Liver (tissue), 9 donors: Measurements from ENCODE around the gene LPAR4. TPM values are rescaled to one million over a fixed set of nuclear protein-coding genes. Genes with fewer than 3 reads are reported as not detected.

ENCODE experiments used
- DNase-seq: peaks from one replicate; pipeline ENCODE4 v3.0.0-alpha.2; 2017; ENCODE audit warnings: low spot score
- H3K27ac ChIP-seq, 2 donors: one replicate each; pipeline ENCODE4 v1.7.0; 2013; ENCODE audit warnings: inconsistent platforms in 2 of 2, low read length in 2 of 2, control low read depth in 1 of 2, low read depth in 1 of 2, mild to moderate bottlenecking in 1 of 2
- H3K27me3 ChIP-seq, 4 donors: one replicate each; pipeline versions ENCODE4 v1.6.1 to v1.7.0; 2013; ENCODE audit warnings: low read length in 3 of 4, inconsistent platforms in 1 of 4, mild to moderate bottlenecking in 1 of 4, moderate library complexity in 1 of 4; ENCODE audit not compliant: control insufficient read depth in 4 of 4, insufficient read depth in 4 of 4
- H3K36me3 ChIP-seq, 4 donors: one replicate each; pipeline versions ENCODE4 v1.6.1 to v1.7.0; 2013; ENCODE audit warnings: low read length in 3 of 4, mild to moderate bottlenecking in 3 of 4, low read depth in 1 of 4, moderate library complexity in 1 of 4; ENCODE audit not compliant: control insufficient read depth in 4 of 4, insufficient read depth in 3 of 4
- H3K4me1 ChIP-seq, 4 donors: one replicate each; pipeline versions ENCODE4 v1.6.1 to v1.7.0; 2013; ENCODE audit warnings: low read length in 3 of 4, mild to moderate bottlenecking in 3 of 4, moderate library complexity in 1 of 4; ENCODE audit not compliant: control insufficient read depth in 4 of 4, insufficient read depth in 4 of 4
- H3K4me3 ChIP-seq, 3 donors: one replicate each; pipeline versions ENCODE4 v1.6.1 to v1.7.0; 2013; ENCODE audit warnings: low read length in 3 of 3, control low read depth in 1 of 3, low read depth in 1 of 3, mild to moderate bottlenecking in 1 of 3
- H3K9ac ChIP-seq, 2 donors: one replicate each; pipeline ENCODE4 v1.7.0; 2013; ENCODE audit warnings: low read length in 2 of 2, mild to moderate bottlenecking in 2 of 2, moderate library complexity in 2 of 2, control low read depth in 1 of 2, low read depth in 1 of 2
- H3K9me3 ChIP-seq, 4 donors: one replicate each; pipeline versions ENCODE4 v1.6.1 to v1.7.0; 2013; ENCODE audit warnings: low read length in 3 of 4; ENCODE audit not compliant: control insufficient read depth in 4 of 4
- FOXA1 ChIP-seq: IDR thresholded peaks from 2 replicates; pipeline ENCODE4 v1.6.1; 2016; ENCODE audit warnings: antibody characterized with exemption
- GABPA ChIP-seq, 2 donors: IDR thresholded peaks in 1 of 2; conservative IDR thresholded peaks in 1 of 2; 2 replicates each; pipeline ENCODE4 v1.6.1; 2016; ENCODE audit warnings: antibody characterized with exemption in 2 of 2, mild to moderate bottlenecking in 1 of 2, moderate library complexity in 1 of 2
- HNF4A ChIP-seq, 2 donors: conservative IDR thresholded peaks; 2 replicates each; pipeline ENCODE4 v1.6.1; 2016; ENCODE audit warnings: antibody characterized with exemption in 2 of 2, mild to moderate bottlenecking in 2 of 2
- JUND ChIP-seq, 2 donors: IDR thresholded peaks; 2 replicates each; pipeline ENCODE4 v1.6.1; 2016; ENCODE audit warnings: antibody characterized with exemption in 2 of 2
- MAX ChIP-seq: IDR thresholded peaks from 2 replicates; pipeline ENCODE4 v1.6.1; 2016; ENCODE audit warnings: antibody characterized with exemption
- NR2F2 ChIP-seq: IDR thresholded peaks from 2 replicates; pipeline ENCODE4 v1.6.1; 2016; ENCODE audit warnings: antibody characterized with exemption
- RXRA ChIP-seq, 2 donors: IDR thresholded peaks; 2 replicates each; pipeline ENCODE4 v1.6.1; 2017 to 2018; ENCODE audit warnings: antibody characterized with exemption in 2 of 2, mild to moderate bottlenecking in 1 of 2
- SP1 ChIP-seq: IDR thresholded peaks from 2 replicates; pipeline ENCODE4 v1.6.1; 2018; ENCODE audit warnings: antibody characterized with exemption, mild to moderate bottlenecking
- TAF1 ChIP-seq: conservative IDR thresholded peaks from 2 replicates; pipeline ENCODE4 v1.6.1; 2016; ENCODE audit warnings: antibody characterized with exemption, mild to moderate bottlenecking
- YY1 ChIP-seq: IDR thresholded peaks from 2 replicates; pipeline ENCODE4 v1.6.1; 2016; ENCODE audit warnings: antibody characterized with exemption, mild to moderate bottlenecking
- WGBS: extraction: QIAGEN DNeasy Blood & Tissue Kit; methylation state at CpG from one replicate; pipeline ENCODE4 v1.1.7; 2013; 5-methylcytosine and 5-hydroxymethylcytosine counted together
- polyA plus RNA-seq, 2 donors: library from polyadenylated mRNA; stranded (reverse) in 1 of 2; unstranded in 1 of 2; fragments of 200-250 nt in 1 of 2; fragments of >200 nt in 1 of 2; fragmentation: Nextera tagmentation in 1 of 2; extraction: Ambion mirVana in 1 of 2; gene quantifications; one replicate each; pipeline versions ENCODE4 v1.2.1 to v1.2.3, GENCODE V29; 2013 to 2015
- total RNA-seq, 2 donors: library from RNA; depleted of rRNA; stranded (reverse); fragments of >200 nt; gene quantifications; one replicate each; pipeline ENCODE4 v1.2.3, GENCODE V29; 2014
- TF ChIP-seq, protein P1 (sequence below): fragments of 150-350 bp; IDR thresholded peaks from 2 replicates; pipeline ENCODE4 v1.5.1; 2017; ENCODE audit warnings: improper control_type of control experiment, low read depth, low read length; ENCODE audit not compliant: missing input control
- donor health status: healthy.
- donor health status: healthy.
- donor health status: healthy.
- donor health status: healthy.
- donor health status: healthy.

Gene LPAR4
- total and polyA plus RNA-seq, 4 donors: 0.33 TPM; not detected in 3

DNA sequence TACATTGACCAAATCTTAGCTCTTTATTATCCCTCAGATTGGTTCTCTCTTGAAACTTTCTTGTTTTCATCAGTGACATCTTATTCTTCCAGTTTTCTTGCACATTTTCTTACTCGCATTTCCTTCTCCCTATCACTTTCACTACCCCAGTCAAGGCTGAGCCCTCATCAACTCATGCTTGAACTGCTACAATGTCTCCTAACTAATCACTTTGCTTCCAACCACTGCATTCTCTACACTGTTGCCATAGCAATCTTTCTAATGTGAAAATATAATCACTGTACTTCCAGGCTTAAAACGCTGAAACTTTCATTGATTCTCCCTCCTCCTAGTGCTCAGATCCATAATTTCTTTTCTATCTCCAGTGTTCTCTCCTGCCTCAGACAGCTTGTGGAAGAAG is 22.2 kb upstream of the LPAR4 start:
- H3K4me1 ChIP-seq: no peaks in the 10 kb centered on the region
- no peak for TF ChIP-seq RXRA (IDR thresholded peaks at IDR 0.05)
- no peak for TF ChIP-seq GABPA (IDR thresholded peaks at IDR 0.05 in 1 of 2, conservative IDR thresholded peaks at IDR 0.05 in 1 of 2)
- no peak for TF ChIP-seq TAF1
- TF ChIP-seq HNF4A (conservative IDR thresholded peaks at IDR 0.05): no peak
- no peak for DNase-seq
- no peaks in the 10 kb centered on the region for H3K36me3 ChIP-seq
- H3K9me3 ChIP-seq: no peaks in the 10 kb centered on the region
- WGBS: 74% methylated on average over 2 of the region's 2 CpGs
- no peak overlapping the region for H3K9ac ChIP-seq
- H3K4me3 ChIP-seq: no peak overlapping the region
- peaks cover 0 to 3% (median 0%) of the 10 kb centered on the region in 4 donors for H3K27me3 ChIP-seq
- no peak overlapping the region for H3K27ac ChIP-seq

DNA sequence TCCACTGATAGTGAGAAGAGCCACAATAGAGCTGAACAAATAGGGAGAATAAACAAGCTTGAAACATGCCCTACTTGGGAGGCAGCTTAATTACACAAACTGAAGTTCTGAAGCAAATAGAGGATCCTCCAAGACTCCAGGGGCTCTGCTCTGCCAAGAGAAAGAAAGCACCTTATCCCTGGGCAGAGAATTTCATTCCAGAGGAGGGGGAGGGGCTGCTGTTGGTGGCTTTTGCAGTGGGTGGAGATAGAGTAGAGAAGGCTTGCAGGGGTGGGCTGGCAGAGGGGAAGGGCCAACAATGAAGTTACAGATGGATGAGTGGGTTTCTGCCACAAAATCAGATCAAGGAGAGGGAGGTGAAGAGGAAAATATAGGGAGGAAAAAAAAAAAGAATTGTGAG is 1.0 kb upstream of the LPAR4 start:
- Histone ChIP-seq H3K4me3 (no peak overlapping the region), H3K27me3 (peaks cover 0 to 7% (median 0%) of the 10 kb centered on the region in 4 donors), H3K4me1 (no peaks in the 10 kb centered on the region), H3K36me3 (no peaks in the 10 kb centered on the region), H3K27ac (no peak overlapping the region), H3K9ac (no peak overlapping the region), H3K9me3 (no peaks in the 10 kb centered on the region)
- no peak for DNase-seq
- TF ChIP-seq, protein P1, sequence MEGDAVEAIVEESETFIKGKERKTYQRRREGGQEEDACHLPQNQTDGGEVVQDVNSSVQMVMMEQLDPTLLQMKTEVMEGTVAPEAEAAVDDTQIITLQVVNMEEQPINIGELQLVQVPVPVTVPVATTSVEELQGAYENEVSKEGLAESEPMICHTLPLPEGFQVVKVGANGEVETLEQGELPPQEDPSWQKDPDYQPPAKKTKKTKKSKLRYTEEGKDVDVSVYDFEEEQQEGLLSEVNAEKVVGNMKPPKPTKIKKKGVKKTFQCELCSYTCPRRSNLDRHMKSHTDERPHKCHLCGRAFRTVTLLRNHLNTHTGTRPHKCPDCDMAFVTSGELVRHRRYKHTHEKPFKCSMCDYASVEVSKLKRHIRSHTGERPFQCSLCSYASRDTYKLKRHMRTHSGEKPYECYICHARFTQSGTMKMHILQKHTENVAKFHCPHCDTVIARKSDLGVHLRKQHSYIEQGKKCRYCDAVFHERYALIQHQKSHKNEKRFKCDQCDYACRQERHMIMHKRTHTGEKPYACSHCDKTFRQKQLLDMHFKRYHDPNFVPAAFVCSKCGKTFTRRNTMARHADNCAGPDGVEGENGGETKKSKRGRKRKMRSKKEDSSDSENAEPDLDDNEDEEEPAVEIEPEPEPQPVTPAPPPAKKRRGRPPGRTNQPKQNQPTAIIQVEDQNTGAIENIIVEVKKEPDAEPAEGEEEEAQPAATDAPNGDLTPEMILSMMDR: no peak
- TF ChIP-seq SP1 (no peak), JUND (IDR thresholded peaks at IDR 0.05) (no peak), YY1 (no peak)

DNA sequence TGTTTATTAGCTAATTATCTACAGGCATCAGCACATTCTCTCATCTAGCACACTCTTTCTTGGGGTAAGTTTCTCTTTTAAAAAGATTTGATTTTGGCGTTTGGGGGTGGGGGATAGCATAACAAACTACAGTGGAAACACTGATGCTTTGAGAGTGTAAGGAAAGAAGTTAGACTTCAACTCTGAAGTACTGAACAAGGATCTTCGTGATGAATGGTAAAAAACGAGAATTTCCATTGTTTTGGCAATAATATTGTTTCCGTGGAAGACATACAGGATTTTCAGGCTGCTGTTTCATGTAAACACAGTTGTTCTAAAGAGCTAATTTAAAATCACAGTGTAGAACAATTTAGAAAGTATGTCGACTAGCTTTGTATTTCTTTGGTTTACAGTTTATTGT is 451 bp downstream of the LPAR4 start:
- no peak for DNase-seq
- no peaks in the 10 kb centered on the region for H3K9me3 ChIP-seq
- no peak for TF ChIP-seq FOXA1
- TF ChIP-seq SP1: no peak
- TF ChIP-seq YY1: no peak
- TF ChIP-seq HNF4A (conservative IDR thresholded peaks at IDR 0.05): no peak
- no peak for TF ChIP-seq JUND (IDR thresholded peaks at IDR 0.05)
- TF ChIP-seq NR2F2: no peak
- H3K4me3 ChIP-seq: no peak overlapping the region
- H3K9ac ChIP-seq: no peak overlapping the region
- H3K4me1 ChIP-seq: no peaks in the 10 kb centered on the region
- H3K27me3 ChIP-seq: peaks cover 0 to 7% (median 0%) of the 10 kb centered on the region in 4 donors
- no peaks in the 10 kb centered on the region for H3K36me3 ChIP-seq
- no peak overlapping the region for H3K27ac ChIP-seq
- WGBS: 22% methylated on average over 5 of the region's 5 CpGs

DNA sequence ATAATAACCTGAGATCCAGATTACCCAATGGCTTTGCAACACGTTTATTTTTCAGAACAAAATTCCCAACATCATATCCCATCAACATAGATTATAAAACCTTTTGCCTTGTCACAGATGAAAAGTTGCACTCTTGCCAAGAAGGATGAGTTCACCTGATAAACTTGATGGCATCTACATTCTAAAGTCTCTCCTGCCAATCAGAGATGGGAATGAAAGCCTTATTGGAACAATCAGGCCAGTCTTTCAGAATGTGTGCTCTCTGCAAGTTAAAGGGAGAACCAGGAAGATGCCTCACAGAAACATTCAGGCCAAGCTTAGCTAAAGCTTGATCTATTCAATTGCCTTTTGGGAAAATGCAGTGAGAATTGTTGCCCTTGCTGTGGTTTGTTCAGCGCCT is 1.3 kb downstream of the LPAR4 start:
- H3K9ac ChIP-seq: no peak overlapping the region
- H3K27me3 ChIP-seq: peaks cover 0 to 7% (median 0%) of the 10 kb centered on the region in 4 donors
- no peaks in the 10 kb centered on the region for H3K4me1 ChIP-seq
- H3K9me3 ChIP-seq: no peaks in the 10 kb centered on the region
- DNase-seq: no peak
- H3K36me3 ChIP-seq: no peaks in the 10 kb centered on the region
- TF ChIP-seq MAX (no peak), RXRA (IDR thresholded peaks at IDR 0.05) (no peak), YY1 (no peak), FOXA1 (no peak)
- H3K4me3 ChIP-seq: no peak overlapping the region
- H3K27ac ChIP-seq: no peak overlapping the region
- 46% methylated on average over 2 of the region's 2 CpGs for WGBS
